HepG2 (cell line): ENCODE measurements around the gene TRMT112. TPM values are rescaled to one million over a fixed set of nuclear protein-coding genes. Genes with fewer than 3 reads are reported as not detected.
A peak's percentile ranks its signal among the peaks of the same experiment; 100 is the strongest.

Source experiments
- ATAC-seq: fragments of 200-7000 bp; cut with Tn5 transposase; 3 replicates; pipeline ENCODE4 v1.9.1; 2020; ENCODE audit warnings: mild to moderate bottlenecking, moderate library complexity
- BruUV-seq: library from RNA; stranded (reverse); fragments of 400-500 nt; replicated peaks from 2 replicates; lab custom pipeline; 2021; lab: Mats Ljungman, UMichigan
- CTCF ChIA-PET: fragments of 300-600 bp; formaldehyde crosslinking; extraction: SDS; loops from one replicate; lab custom pipeline; 2021; ENCODE audit warnings: low total read pairs, inconsistent platforms, low intra/inter-chr PET ratio; lab: Yijun Ruan, JAX
- POLR2A ChIA-PET: fragments of 350-600 bp; sonication (Branson Sonifier 250); formaldehyde crosslinking; loops from one replicate; lab custom pipeline; 2020; ENCODE audit warnings: antibody characterized with exemption, inconsistent platforms; lab: Yijun Ruan, JAX
- DNase-seq: peaks from one replicate; pipeline ENCODE4 v3.0.0-alpha.2; 2015; ENCODE audit warnings: low spot score
- FAIRE-seq: peaks from 3 replicates; lab custom pipeline; 2011; peaks lifted over from hg19 to GRCh38; lab: Jason Lieb, UNC
- H2AFZ ChIP-seq: one replicate; pipeline ENCODE4 v1.6.1; 2011; ENCODE audit warnings: low read length, inconsistent platforms
- H3K27ac ChIP-seq: fragments of 300-600 bp; 3 replicates; pipeline ENCODE4 v1.8.0; 2011; ENCODE audit warnings: mixed run types, mild to moderate bottlenecking, mixed read lengths, low read length, inconsistent platforms; ENCODE audit not compliant: insufficient read depth; ENCODE audit errors: extremely low read length
- H3K27me3 ChIP-seq, 2 experiments: fragments of 200-600 bp in 1 of 2; 2 replicates in 1 of 2; 3 replicates in 1 of 2; pipeline versions ENCODE4 v1.6.0 to v1.8.0; 2011; ENCODE audit warnings: low read length in 2 of 2, mild to moderate bottlenecking in 2 of 2, moderate library complexity in 2 of 2, inconsistent platforms in 1 of 2; ENCODE audit not compliant: insufficient read depth in 2 of 2, control insufficient read depth in 1 of 2
- H3K36me3 ChIP-seq, 2 experiments: fragments of 200-600 bp in 1 of 2; replicated peaks in 1 of 2; 2 replicates in 1 of 2; 3 replicates in 1 of 2; pipeline versions ENCODE4 v1.5.1 to v1.8.0; 2011; ENCODE audit warnings: low read length in 2 of 2, inconsistent platforms in 1 of 2; ENCODE audit not compliant: insufficient read depth in 2 of 2, control insufficient read depth in 1 of 2
- H3K4me1 ChIP-seq: 2 replicates; pipeline ENCODE4 v1.5.1; 2012; ENCODE audit warnings: low read length, inconsistent platforms; ENCODE audit not compliant: insufficient read depth
- H3K4me2 ChIP-seq: 2 replicates; pipeline ENCODE4 v1.6.0; 2011; ENCODE audit warnings: low read depth, low read length, inconsistent platforms
- H3K4me3 ChIP-seq, 3 experiments: fragments of 200-600 bp in 1 of 3; sonication (generic), shearing (Covaris generic) in 1 of 3; replicated peaks in 1 of 3; 2 replicates each; pipeline ENCODE4 v1.5.1; 2011 to 2016; ENCODE audit warnings: low read length in 3 of 3, inconsistent platforms in 2 of 3, low read depth in 2 of 3, mild to moderate bottlenecking in 2 of 3, control low read depth in 1 of 3, mixed read lengths in 1 of 3; ENCODE audit not compliant: insufficient read depth in 1 of 3
- H3K79me2 ChIP-seq: one replicate; pipeline ENCODE4 v1.6.1; 2011; ENCODE audit warnings: low read length, inconsistent platforms; ENCODE audit not compliant: insufficient read depth
- H3K9ac ChIP-seq: 2 replicates; pipeline ENCODE4 v1.6.0; 2011; ENCODE audit warnings: mild to moderate bottlenecking, low read depth, low read length, inconsistent platforms; ENCODE audit not compliant: insufficient read depth
- H3K9me3 ChIP-seq: 2 replicates; pipeline ENCODE4 v1.5.1; 2012; ENCODE audit warnings: mild to moderate bottlenecking, low read length
- H4K20me1 ChIP-seq: 2 replicates; pipeline ENCODE4 v1.6.0; 2011; ENCODE audit warnings: inconsistent platforms, mild to moderate bottlenecking, low read length, moderate library complexity; ENCODE audit not compliant: insufficient read depth
- ATF3 ChIP-seq: sonication (generic); formaldehyde crosslinking; IDR thresholded peaks from 2 replicates; pipeline ENCODE4 v1.4.0; 2020; ENCODE audit warnings: missing genetic modification reagents
- CC2D1A ChIP-seq: sonication (generic); formaldehyde crosslinking; IDR thresholded peaks from 2 replicates; pipeline ENCODE4 v1.8.1; 2023; ENCODE audit warnings: mild to moderate bottlenecking, missing genetic modification reagents
- CREBL2 ChIP-seq: sonication (generic); formaldehyde crosslinking; IDR thresholded peaks from 2 replicates; pipeline ENCODE4 v1.8.1; 2023; ENCODE audit warnings: missing genetic modification reagents, mild to moderate bottlenecking, borderline replicate concordance
- EED ChIP-seq: sonication (generic); formaldehyde crosslinking; IDR thresholded peaks from 2 replicates; pipeline ENCODE4 v1.5.0; 2020; ENCODE audit warnings: mild to moderate bottlenecking, missing genetic modification reagents
- HDAC1 ChIP-seq: sonication (generic); formaldehyde crosslinking; IDR thresholded peaks from 2 replicates; pipeline ENCODE4 v1.5.1; 2020; ENCODE audit warnings: mild to moderate bottlenecking, missing genetic modification reagents
- HOXA7 ChIP-seq: sonication (generic); formaldehyde crosslinking; IDR thresholded peaks from 2 replicates; pipeline ENCODE4 v1.8.1; 2022; ENCODE audit warnings: mild to moderate bottlenecking, missing genetic modification reagents, moderate library complexity
- LCORL ChIP-seq, 2 experiments: fragments of 450-650 bp in 1 of 2; sonication (generic) in 1 of 2; formaldehyde crosslinking in 1 of 2; IDR thresholded peaks; 2 replicates each; pipeline versions ENCODE4 v1.5.0 to v1.6.1; 2017 to 2020; ENCODE audit warnings: antibody characterized with exemption in 1 of 2, missing genetic modification reagents in 1 of 2
- MAZ ChIP-seq, 2 experiments: sonication (generic) in 1 of 2; formaldehyde crosslinking in 1 of 2; IDR thresholded peaks; 2 replicates each; pipeline versions ENCODE4 v1.5.0 to v1.6.1; 2012 to 2020; ENCODE audit warnings: low read depth in 2 of 2, mild to moderate bottlenecking in 2 of 2, borderline replicate concordance in 1 of 2, improper control_type of control experiment in 1 of 2, low read length in 1 of 2, missing genetic modification reagents in 1 of 2, moderate library complexity in 1 of 2
- PRPF4 ChIP-seq: fragments of 200-400 bp; formaldehyde crosslinking; IDR thresholded peaks from 2 replicates; pipeline ENCODE4 v1.6.1; 2016; ENCODE audit warnings: low read length, low read depth; ENCODE audit not compliant: poor library complexity, severe bottlenecking
- PTBP1 ChIP-seq: fragments of 200-400 bp; formaldehyde crosslinking; IDR thresholded peaks from 2 replicates; pipeline ENCODE4 v1.6.1; 2018; ENCODE audit warnings: low read length, low read depth; ENCODE audit not compliant: poor library complexity, severe bottlenecking
- SAP130 ChIP-seq: IDR thresholded peaks from 2 replicates; pipeline ENCODE4 v1.6.1; 2016; ENCODE audit warnings: low read depth
- SIN3A ChIP-seq: IDR thresholded peaks from 2 replicates; pipeline ENCODE4 v1.6.1; 2011; ENCODE audit warnings: low read depth, mild to moderate bottlenecking, control low read depth, low read length, borderline replicate concordance
- TFDP2 ChIP-seq: sonication (generic); formaldehyde crosslinking; IDR thresholded peaks from 2 replicates; pipeline ENCODE4 v1.4.0; 2020; ENCODE audit warnings: missing genetic modification reagents
- ZFP36L1 ChIP-seq: sonication (generic); formaldehyde crosslinking; IDR thresholded peaks from 2 replicates; pipeline ENCODE4 v1.8.0; 2022; ENCODE audit warnings: mild to moderate bottlenecking, missing genetic modification reagents, moderate library complexity
- ZNF557 ChIP-seq: sonication (generic); formaldehyde crosslinking; IDR thresholded peaks from 2 replicates; pipeline ENCODE4 v1.4.0; 2020; ENCODE audit warnings: missing genetic modification reagents
- ZSCAN30 ChIP-seq: sonication (generic); formaldehyde crosslinking; IDR thresholded peaks from 2 replicates; pipeline ENCODE4 v1.5.0; 2020; ENCODE audit warnings: mild to moderate bottlenecking, missing genetic modification reagents
- ZZZ3 ChIP-seq: sonication (generic); formaldehyde crosslinking; IDR thresholded peaks from 2 replicates; pipeline ENCODE4 v1.4.0; 2020; ENCODE audit warnings: missing genetic modification reagents, mild to moderate bottlenecking, borderline replicate concordance
- WGBS: methylation state at CpG from one replicate; pipeline ENCODE4 v1.1.6; 2017; ENCODE audit warnings: low lambda C conversion rate; 5-methylcytosine and 5-hydroxymethylcytosine counted together
- in situ Hi-C: cut with HindIII; loops from 2 replicates; pipeline ENCODE4 v1.10.0; 2017; ENCODE audit warnings: low pct_unique_long_range_greater_than_20kb; ENCODE audit not compliant: extremely low pct_ligation_motif_present
- intact Hi-C: fragments of 100-400 bp; cut with micrococcal nuclease; formaldehyde crosslinking; loops from one replicate; pipeline ENCODE4 v1.10.0; 2022; ENCODE audit not compliant: unreplicated experiment
- polyA plus RNA-seq, 8 experiments: library from polyadenylated mRNA; depleted of rRNA in 3 of 8; stranded (reverse) in 7 of 8; unstranded in 1 of 8; fragments of >200 nt; fragmentation: Illumina TruSeq in 4 of 8; extraction: Trizol in 4 of 8; gene quantifications; 2 replicates each; pipeline versions ENCODE4 v1.2.1 to v1.2.3, GENCODE V29; 2011 to 2016; ENCODE audit warnings: low read depth in 4 of 8, missing spikeins in 1 of 8, mixed read lengths in 1 of 8; ENCODE audit not compliant: insufficient read depth in 1 of 8
- total RNA-seq, 5 experiments: library from RNA; depleted of rRNA; stranded (reverse); fragments of >200 nt; fragmentation: Illumina TruSeq; extraction: Trizol; gene quantifications; 2 replicates each; pipeline ENCODE4 v1.2.3, GENCODE V29; 2016; ENCODE audit warnings: low read depth in 1 of 5
- TF ChIP-seq, protein P1 (sequence below): sonication (generic); IDR thresholded peaks from 2 replicates; pipeline ENCODE4 v1.6.1; 2016; ENCODE audit warnings: low read depth, borderline replicate concordance

TRMT112 gene
- total and polyA plus RNA-seq, 2 of the 13 experiments (the other 11 are each of a cell fraction or from before 2014, with no cell fraction given) = 186 to 409 TPM

DNA sequence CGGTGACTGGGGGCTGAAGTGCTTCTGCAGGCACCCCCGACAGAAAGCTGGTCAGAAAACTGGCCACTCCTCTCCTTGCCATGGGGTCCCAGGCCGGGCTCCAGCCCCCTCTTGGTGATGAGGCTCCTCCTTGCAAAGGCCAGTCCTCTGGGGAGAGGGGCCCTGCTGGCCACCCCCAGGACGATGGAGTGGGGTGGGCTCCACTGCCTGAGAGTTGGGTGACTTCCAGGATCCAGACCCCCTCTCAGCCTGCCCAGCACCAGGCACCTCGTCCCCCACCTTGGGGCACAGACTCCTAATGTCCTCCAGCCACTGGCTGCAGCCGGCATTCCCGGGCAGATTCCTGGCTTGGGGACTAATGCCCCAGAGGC lies 41.2 kb upstream of the TRMT112 start (continued):
- TF ChIP-seq ZZZ3 (CRISPR knock-in tag) (no peak), ZFP36L1 (CRISPR knock-in tag) (no peak), CC2D1A (CRISPR knock-in tag) (no peak), ATF3 (CRISPR knock-in tag) (no peak), HDAC1 (CRISPR knock-in tag) (peak; percentile 9)

- intact Hi-C loops = loop anchor here (2.0 kb wide), 1 partner anchor 41 kb away; the partner anchor contains the start of gene TRMT112
- FAIRE-seq = no peak
- Histone ChIP-seq H3K27me3 (peaks cover 0 to 8% of the 10 kb centered on the region in 2 experiments; a peak in 3 of 5 replicates), H3K4me2 (peak overlapping the region; percentile 99), H3K36me3 (peaks cover 5 to 15% of the 10 kb centered on the region in 2 experiments; a peak in 3 of 5 replicates), H4K20me1 (no peaks in the 10 kb centered on the region), H3K27ac (peak overlapping the region; percentile 57), H3K4me1 (peaks cover 56% of the 10 kb centered on the region), H3K9me3 (no peaks in the 10 kb centered on the region), H3K79me2 (no peaks in the 10 kb centered on the region), H3K9ac (peak overlapping the region; percentile 93), H3K4me3 (peak overlapping the region; percentile 80 to 96 (median 94)), H2AFZ (no peak overlapping the region)
- in situ Hi-C loops = no loop called here
- peak; percentile 20 for DNase-seq
- ChIA-PET POLR2A (interaction anchor here (0.6 to 6.5 kb wide), 3 partner anchors 17 to 87 kb away, joined by 3 to 61 read pairs (median 3); partner anchors contain the start of genes PRDX5 and TRMT112), CTCF (no interaction called here)
- ATAC-seq = peak; percentile 28
- no TSS peak for BruUV-seq
- WGBS = 22% methylated on average over 2 of the region's 13 CpGs
- TF ChIP-seq ZSCAN30 (no peak), EED (CRISPR knock-in tag) (0 out of 2 replicates have a peak, but pooled peaks have one; percentile 79), MAZ (IDR thresholded peaks at IDR 0.05; ENCODE audit: borderline replicate concordance, low read depth, low read length) (no peak), MAZ (CRISPR knock-in tag; IDR thresholded peaks at IDR 0.05; ENCODE audit: low read depth) (peak; percentile 73), HOXA7 (CRISPR knock-in tag) (no peak), SIN3A (0 out of 2 replicates have a peak, but pooled peaks have one; percentile 54), PRPF4 (no peak), PTBP1 (no peak), SAP130 (CRISPR knock-in tag) (0 out of 2 replicates have a peak, but pooled peaks have one; percentile 7), CREBL2 (no peak), ZNF557 (CRISPR knock-in tag) (no peak), LCORL (IDR thresholded peaks at IDR 0.05) (no peak), LCORL (CRISPR knock-in tag; IDR thresholded peaks at IDR 0.05) (peak; percentile 50; the same call in 1 of the 2 replicates), TFDP2 (CRISPR knock-in tag) (no peak)
- TF ChIP-seq, protein P1, sequence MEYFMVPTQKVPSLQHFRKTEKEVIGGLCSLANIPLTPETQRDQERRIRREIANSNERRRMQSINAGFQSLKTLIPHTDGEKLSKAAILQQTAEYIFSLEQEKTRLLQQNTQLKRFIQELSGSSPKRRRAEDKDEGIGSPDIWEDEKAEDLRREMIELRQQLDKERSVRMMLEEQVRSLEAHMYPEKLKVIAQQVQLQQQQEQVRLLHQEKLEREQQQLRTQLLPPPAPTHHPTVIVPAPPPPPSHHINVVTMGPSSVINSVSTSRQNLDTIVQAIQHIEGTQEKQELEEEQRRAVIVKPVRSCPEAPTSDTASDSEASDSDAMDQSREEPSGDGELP = peak; percentile 70; the same call in 1 of the 2 replicates
Observed at GRCh38 chr11:64357904-64358535, 40.7 kb upstream of the TRMT112 start.
